ENCODE data around the gene CHRNA10.

GRCh38 chr11:3638513-3638912, 32.7 kb downstream of the CHRNA10 start:
- TF ChIP-seq POLR2A (IDR thresholded peaks at IDR 0.05) (no peak), CTCF (IDR thresholded peaks at IDR 0.05) (no peak)

Data from esophagus squamous epithelium (tissue), 4 donors.